ENCODE measurements around the gene PRKCSH. TPM values are rescaled to one million over a fixed set of nuclear protein-coding genes. Genes with fewer than 3 reads are reported as not detected.

The PRKCSH gene
- total RNA-seq, 4 donors from 2014 or later: 45.0 to 109 (median 76.1) TPM

DNA sequence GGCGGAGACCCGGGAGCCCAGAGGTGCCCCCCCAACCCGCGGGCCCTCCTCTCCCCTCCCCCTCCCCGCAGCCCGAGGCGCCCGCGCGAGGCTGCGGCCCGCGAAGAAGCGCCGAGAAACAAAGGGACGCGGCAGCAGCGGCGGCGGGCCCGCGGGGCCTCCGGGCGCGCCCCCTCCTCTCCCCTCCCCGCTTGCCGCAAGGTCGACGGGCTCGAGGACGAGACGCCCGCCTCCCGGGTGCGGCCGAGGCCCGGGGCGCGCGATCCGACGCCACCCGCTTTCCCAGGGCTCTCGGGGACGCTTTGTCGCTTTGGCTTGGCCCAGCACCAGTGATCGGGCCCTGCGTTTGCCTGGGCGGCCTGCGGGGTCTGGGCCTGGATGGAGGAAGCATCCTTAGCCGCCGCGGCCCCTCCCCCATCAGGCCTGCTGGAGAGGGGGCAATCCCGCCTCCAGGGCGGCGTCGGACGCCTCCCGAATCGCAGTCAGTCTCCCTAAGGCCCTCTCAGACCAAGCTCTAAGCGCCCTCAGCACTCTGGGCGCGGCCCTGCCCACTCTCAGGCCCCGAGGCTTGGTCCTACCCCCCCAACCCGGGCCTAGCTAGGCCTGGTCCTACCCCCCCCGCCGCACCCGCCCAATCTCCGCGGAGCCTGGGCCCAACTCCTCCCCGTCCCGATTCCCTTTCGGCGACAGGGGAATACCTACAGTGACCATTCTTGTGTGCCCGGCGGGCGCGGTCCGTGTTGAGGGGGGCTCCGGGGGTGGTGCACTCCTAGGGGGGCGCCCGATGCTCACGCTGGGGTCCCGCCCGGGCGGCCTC is 44.7 kb downstream of the PRKCSH start:
- TF ChIP-seq, protein P1, sequence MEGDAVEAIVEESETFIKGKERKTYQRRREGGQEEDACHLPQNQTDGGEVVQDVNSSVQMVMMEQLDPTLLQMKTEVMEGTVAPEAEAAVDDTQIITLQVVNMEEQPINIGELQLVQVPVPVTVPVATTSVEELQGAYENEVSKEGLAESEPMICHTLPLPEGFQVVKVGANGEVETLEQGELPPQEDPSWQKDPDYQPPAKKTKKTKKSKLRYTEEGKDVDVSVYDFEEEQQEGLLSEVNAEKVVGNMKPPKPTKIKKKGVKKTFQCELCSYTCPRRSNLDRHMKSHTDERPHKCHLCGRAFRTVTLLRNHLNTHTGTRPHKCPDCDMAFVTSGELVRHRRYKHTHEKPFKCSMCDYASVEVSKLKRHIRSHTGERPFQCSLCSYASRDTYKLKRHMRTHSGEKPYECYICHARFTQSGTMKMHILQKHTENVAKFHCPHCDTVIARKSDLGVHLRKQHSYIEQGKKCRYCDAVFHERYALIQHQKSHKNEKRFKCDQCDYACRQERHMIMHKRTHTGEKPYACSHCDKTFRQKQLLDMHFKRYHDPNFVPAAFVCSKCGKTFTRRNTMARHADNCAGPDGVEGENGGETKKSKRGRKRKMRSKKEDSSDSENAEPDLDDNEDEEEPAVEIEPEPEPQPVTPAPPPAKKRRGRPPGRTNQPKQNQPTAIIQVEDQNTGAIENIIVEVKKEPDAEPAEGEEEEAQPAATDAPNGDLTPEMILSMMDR (IDR thresholded peaks at IDR 0.05; ENCODE audit: low read depth): no peak

DNA sequence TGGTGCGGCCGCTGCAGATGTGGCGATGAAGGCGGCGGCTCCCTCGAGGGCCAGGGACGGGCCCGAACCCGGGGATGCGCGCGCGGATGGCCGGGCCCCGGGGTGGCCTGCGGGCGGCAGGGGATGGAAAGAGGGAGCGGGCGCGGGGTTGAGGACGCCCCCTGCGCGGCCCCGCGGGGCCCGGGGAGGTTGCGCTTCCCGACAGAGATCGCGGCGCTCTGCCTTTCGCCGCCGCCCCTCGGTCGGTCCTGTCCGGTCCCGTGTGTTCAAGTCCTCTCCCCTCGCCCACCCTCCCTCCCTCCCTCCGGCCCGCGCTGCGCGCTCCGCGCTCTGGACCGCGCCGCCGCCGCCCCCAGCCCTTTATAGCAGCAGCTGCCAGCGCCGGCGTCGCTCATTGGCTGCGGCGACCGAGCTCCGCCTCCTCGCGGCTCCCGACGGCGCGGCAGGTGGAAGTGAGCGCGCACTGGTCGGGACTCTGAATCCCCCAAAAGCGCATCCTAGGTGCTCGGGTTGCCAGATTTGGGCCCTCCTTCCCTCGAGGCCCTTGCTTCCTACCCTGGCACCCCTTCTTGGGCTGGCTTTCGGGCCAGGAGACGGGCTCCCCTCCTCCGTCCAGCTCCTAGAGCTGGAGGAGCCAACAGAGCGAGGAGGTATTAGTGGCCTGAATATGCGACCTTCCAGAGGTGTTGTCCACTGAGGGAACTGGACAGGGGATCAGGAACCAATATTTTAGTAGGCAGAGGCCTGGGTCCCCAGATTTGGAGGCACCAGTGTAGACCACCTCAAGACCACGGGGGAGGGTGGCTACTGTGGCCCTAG is 45.5 kb downstream of the PRKCSH start, which contains the start of gene ELAVL3:
ELAVL3 (minus strand) TSS at position 332 of the 819 bp plus-strand sequence. CDS start 438 bp downstream, outside the sequence.
- TF ChIP-seq, protein P1 (IDR thresholded peaks at IDR 0.05; ENCODE audit: low read depth): no peak

GRCh38 chr19:11481534-11482383 is 46.3 kb downstream of the PRKCSH start:
- TF ChIP-seq, protein P1 (IDR thresholded peaks at IDR 0.05; ENCODE audit: low read depth): no peak

DNA sequence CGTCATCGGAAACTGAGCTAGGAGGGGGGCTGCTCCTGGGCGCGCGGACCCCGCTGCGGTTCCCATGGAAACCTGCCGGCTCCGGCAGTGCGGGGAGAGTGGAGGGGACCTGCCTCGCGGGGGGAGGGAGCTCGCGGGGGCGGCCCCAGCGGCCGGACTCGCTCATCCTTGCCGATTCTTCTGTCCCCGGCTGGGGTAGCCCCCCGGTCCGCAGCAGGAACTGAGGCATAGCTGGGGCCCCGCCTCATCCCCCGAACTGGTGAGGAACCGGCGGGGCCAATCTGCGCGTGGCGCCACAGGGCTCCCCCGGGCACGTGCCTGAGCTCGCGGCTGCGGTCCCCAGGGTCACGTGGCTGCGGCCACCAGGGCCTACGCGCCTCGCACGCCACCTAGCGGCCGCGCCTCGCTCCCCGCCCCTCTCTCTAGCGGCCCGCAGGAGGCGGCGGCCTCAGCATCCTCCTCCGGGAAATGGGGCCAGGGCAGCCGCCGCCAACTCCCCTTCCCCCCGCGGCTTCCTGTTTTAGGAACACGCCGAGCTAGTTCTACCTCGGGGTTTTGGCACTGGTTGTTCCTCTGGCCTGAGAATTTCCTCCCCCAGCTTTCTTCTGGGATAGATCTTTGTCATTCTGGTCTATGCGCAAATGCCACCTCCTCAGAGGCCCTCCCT is 47.1 kb downstream of the PRKCSH start:
- TF ChIP-seq, protein P1 (IDR thresholded peaks at IDR 0.05; ENCODE audit: low read depth): no peak

DNA sequence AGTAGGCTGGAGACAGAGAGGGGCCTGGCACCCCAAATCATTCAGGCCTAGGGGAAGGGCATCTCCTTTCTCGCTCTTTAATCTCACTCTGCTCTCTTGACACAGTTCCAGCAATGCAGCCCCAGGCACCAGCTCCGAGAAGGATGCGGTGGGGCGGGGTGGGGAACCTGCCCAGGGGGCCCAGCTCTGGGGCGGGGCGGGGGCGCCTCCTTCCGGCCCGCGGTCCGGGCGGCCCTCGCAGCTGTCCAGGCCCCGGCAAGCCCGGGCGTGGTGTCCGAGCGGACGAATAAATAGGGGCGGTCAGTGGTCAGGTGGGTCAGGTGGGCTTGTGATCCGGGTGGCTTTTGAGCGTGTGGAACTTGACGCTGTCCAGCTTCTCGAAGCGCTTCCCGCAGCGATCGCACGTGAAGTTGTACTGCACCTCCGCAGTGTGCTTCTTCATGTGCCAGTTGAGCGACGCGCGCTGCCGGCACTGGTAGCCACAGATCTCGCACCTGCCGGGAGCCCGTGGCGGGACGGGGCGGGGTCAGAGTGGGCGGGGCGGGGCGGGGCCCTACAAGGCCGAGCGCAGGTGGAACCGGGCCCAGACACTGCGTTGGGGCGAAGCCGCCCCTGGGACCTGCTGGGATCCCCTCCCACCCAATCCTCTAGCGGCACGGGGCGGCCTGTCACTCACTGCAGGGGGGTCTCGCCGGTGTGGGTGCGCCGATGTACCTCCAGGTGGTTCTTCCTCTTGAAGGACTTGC is 48.1 kb downstream of the PRKCSH start:
- TF ChIP-seq, protein P1 (IDR thresholded peaks at IDR 0.05; ENCODE audit: low read depth): no peak

- TF ChIP-seq, protein P1 (IDR thresholded peaks at IDR 0.05; ENCODE audit: low read depth): no peak
These were observed 49.9 kb downstream of the PRKCSH start for GRCh38 chr19:11485245-11485837.

Measured in subcutaneous adipose tissue (tissue), 4 donors.